Breast epithelium (tissue), 4 donors: ENCODE results near the gene TOR3A. TPM values are rescaled to one million over a fixed set of nuclear protein-coding genes. Genes with fewer than 3 reads are reported as not detected.

Experiments used
- DNase-seq, 2 donors: peaks; one replicate each; pipeline ENCODE4 v3.0.0-alpha.2; 2019; ENCODE audit warnings: low spot score in 2 of 2
- H3K27ac ChIP-seq, 2 donors: fragments of 200-600 bp; sonication (generic) in 1 of 2; one replicate each; pipeline ENCODE4 v1.5.1; 2016 to 2019; ENCODE audit warnings: mild to moderate bottlenecking in 1 of 2
- H3K27me3 ChIP-seq, 2 donors: fragments of 200-600 bp; sonication (generic) in 1 of 2; one replicate each; pipeline versions ENCODE4 v1.5.1 to v1.6.0; 2017 to 2019; ENCODE audit warnings: control low read depth in 1 of 2, mild to moderate bottlenecking in 1 of 2
- H3K36me3 ChIP-seq: fragments of 200-600 bp; one replicate; pipeline ENCODE4 v1.5.1; 2019
- H3K4me1 ChIP-seq, 2 donors: fragments of 200-600 bp; sonication (generic); one replicate each; pipeline ENCODE4 v1.5.1; 2016 to 2019; ENCODE audit warnings: control low read depth in 1 of 2
- H3K4me3 ChIP-seq, 3 donors: fragments of 200-600 bp; sonication (generic); 1 replicate in 2 of 3; 2 replicates in 1 of 3; pipeline ENCODE4 v1.5.1; 2016 to 2019; ENCODE audit warnings: mild to moderate bottlenecking in 3 of 3, moderate library complexity in 2 of 3
- H3K9me3 ChIP-seq, 2 donors: fragments of 200-600 bp; sonication (generic) in 1 of 2; one replicate each; pipeline ENCODE4 v1.5.1; 2016 to 2019; ENCODE audit warnings: control low read depth in 1 of 2
- CTCF ChIP-seq, 3 donors: fragments of 450-650 bp; IDR thresholded peaks; one replicate each; pipeline ENCODE4 v1.5.1; 2016 to 2017; ENCODE audit warnings: antibody characterized with exemption in 3 of 3, mild to moderate bottlenecking in 3 of 3, moderate library complexity in 3 of 3
- POLR2A ChIP-seq: fragments of 450-650 bp; IDR thresholded peaks from one replicate; pipeline ENCODE4 v1.6.1; 2016; ENCODE audit warnings: antibody characterized with exemption, mild to moderate bottlenecking, moderate library complexity
- POLR2AphosphoS5 ChIP-seq, 3 donors: sonication (generic); formaldehyde crosslinking; IDR thresholded peaks; one replicate each; pipeline ENCODE4 v1.6.1; 2017; ENCODE audit warnings: antibody characterized with exemption in 3 of 3
- intact Hi-C: fragments of 100-400 bp; cut with DNase I; formaldehyde crosslinking; loops from one replicate; pipeline ENCODE4 v1.15.1; 2023; ENCODE audit warnings: low total_unique reads
- total RNA-seq, 3 donors: library from RNA; depleted of rRNA; stranded (reverse); fragments of >200 nt; gene quantifications; one replicate each; pipeline ENCODE4 v1.1.0, GENCODE V29; 2016

TOR3A gene
- total RNA-seq, 3 donors from 2014 or later, result 32.8 to 50.5 (median 35.6) TPM

- Histone ChIP-seq H3K4me1 (no peaks in the 10 kb centered on the region), H3K9me3 (no peaks in the 10 kb centered on the region), H3K27me3 (no peaks in the 10 kb centered on the region), H3K36me3 (peaks cover 4% of the 10 kb centered on the region), H3K27ac (no peak overlapping the region), H3K4me3 (no peak overlapping the region)
- intact Hi-C loops, result no loop called here
- no peak for DNase-seq
- TF ChIP-seq POLR2A, result no peak
- TF ChIP-seq POLR2AphosphoS5 (IDR thresholded peaks at IDR 0.05), result no peak
- no peak for TF ChIP-seq CTCF (IDR thresholded peaks at IDR 0.05)
These were observed 34.3 kb upstream of the TOR3A start for GRCh38 chr1:179047636-179047997.

- TF ChIP-seq POLR2A (no peak), CTCF (IDR thresholded peaks at IDR 0.05) (no peak), POLR2AphosphoS5 (IDR thresholded peaks at IDR 0.05) (no peak)
- no peaks in the 10 kb centered on the region for H3K27me3 ChIP-seq
- no peaks in the 10 kb centered on the region for H3K9me3 ChIP-seq
- intact Hi-C loops, result no loop called here
- H3K36me3 ChIP-seq, result peaks cover 4% of the 10 kb centered on the region
- H3K4me1 ChIP-seq, result no peaks in the 10 kb centered on the region
- H3K27ac ChIP-seq, result no peak overlapping the region
- H3K4me3 ChIP-seq, result no peak overlapping the region
- DNase-seq, result no peak
These were observed 33.3 kb upstream of the TOR3A start for GRCh38 chr1:179048339-179049124.

GRCh38 chr1:179052776-179053175 is 29.1 kb upstream of the TOR3A start:
- H3K4me1 ChIP-seq, result no peaks in the 10 kb centered on the region
- TF ChIP-seq POLR2A (no peak), POLR2AphosphoS5 (IDR thresholded peaks at IDR 0.05) (no peak), CTCF (IDR thresholded peaks at IDR 0.05) (no peak)
- H3K36me3 ChIP-seq, result peaks cover 4% of the 10 kb centered on the region
- no peaks in the 10 kb centered on the region for H3K9me3 ChIP-seq
- no peaks in the 10 kb centered on the region for H3K27me3 ChIP-seq
- no peak overlapping the region for H3K4me3 ChIP-seq
- no peak overlapping the region for H3K27ac ChIP-seq
- intact Hi-C loops, result no loop called here
- DNase-seq, result no peak

- H3K4me1 ChIP-seq, result no peaks in the 10 kb centered on the region
- peaks cover 4% of the 10 kb centered on the region for H3K36me3 ChIP-seq
- no peak for DNase-seq
- intact Hi-C loops, result no loop called here
- H3K27ac ChIP-seq, result no peak overlapping the region
- no peaks in the 10 kb centered on the region for H3K27me3 ChIP-seq
- TF ChIP-seq POLR2A, result no peak
- no peak overlapping the region for H3K4me3 ChIP-seq
- no peaks in the 10 kb centered on the region for H3K9me3 ChIP-seq
These were observed 28.4 kb upstream of the TOR3A start for GRCh38 chr1:179053486-179053885.

GRCh38 chr1:179055937-179056336 is 25.9 kb upstream of the TOR3A start:
- no peaks in the 10 kb centered on the region for H3K4me1 ChIP-seq
- no peak for DNase-seq
- peaks cover 4% of the 10 kb centered on the region for H3K36me3 ChIP-seq
- no peaks in the 10 kb centered on the region for H3K9me3 ChIP-seq
- no peak overlapping the region for H3K4me3 ChIP-seq
- TF ChIP-seq POLR2AphosphoS5 (IDR thresholded peaks at IDR 0.05) (no peak), POLR2A (no peak), CTCF (IDR thresholded peaks at IDR 0.05) (no peak)
- H3K27ac ChIP-seq, result no peak overlapping the region
- intact Hi-C loops, result no loop called here
- no peaks in the 10 kb centered on the region for H3K27me3 ChIP-seq
